Astrocyte of the cerebellum (primary cell): Measurements from ENCODE around the gene PIP5K1C.

Experiments used
- DNase-seq: peaks from one replicate; pipeline ENCODE4 v3.0.0-alpha.2; 2011; ENCODE audit warnings: low read depth
- H3K4me3 ChIP-seq: 2 replicates; pipeline ENCODE4 v1.5.1; 2011; ENCODE audit warnings: mild to moderate bottlenecking, low read depth, low read length, moderate library complexity
- CTCF ChIP-seq: IDR thresholded peaks from 2 replicates; pipeline ENCODE4 v1.5.1; 2012; ENCODE audit warnings: low read length, low read depth, moderate library complexity, mild to moderate bottlenecking; ENCODE audit errors: missing control alignments
- in situ Hi-C: cut with HindIII; loops from 2 replicates; pipeline ENCODE4 v1.10.0; 2017; ENCODE audit warnings: low sequenced_read_pairs

PIP5K1C gene

DNA sequence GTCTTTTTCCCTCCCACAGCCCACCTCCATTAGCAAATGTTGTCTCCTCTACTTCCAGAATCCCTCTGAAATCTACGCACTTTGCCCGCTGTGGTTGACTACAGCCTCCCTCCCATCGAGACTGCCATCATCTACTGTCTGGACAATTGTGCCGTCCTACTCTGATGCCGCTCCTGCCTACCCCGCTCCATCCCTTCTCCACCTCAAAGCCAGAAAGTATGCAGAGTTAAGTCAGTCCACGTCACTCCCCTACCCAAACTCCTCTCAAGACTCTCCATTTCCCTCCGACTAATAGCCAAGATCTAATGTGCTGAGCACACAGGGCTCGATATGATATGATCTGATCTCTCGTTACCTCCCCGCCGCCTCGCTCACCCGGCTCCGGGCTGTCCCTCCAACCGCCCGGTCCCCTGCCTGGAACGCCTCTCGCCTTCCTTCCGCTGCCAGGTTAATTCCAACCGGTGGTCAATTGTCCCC is 74.2 kb downstream of the PIP5K1C start:
- no peak for TF ChIP-seq CTCF
- in situ Hi-C loops: no loop called here
- H3K4me3 ChIP-seq: peak overlapping the region; percentile 94
- DNase-seq: no peak

DNA sequence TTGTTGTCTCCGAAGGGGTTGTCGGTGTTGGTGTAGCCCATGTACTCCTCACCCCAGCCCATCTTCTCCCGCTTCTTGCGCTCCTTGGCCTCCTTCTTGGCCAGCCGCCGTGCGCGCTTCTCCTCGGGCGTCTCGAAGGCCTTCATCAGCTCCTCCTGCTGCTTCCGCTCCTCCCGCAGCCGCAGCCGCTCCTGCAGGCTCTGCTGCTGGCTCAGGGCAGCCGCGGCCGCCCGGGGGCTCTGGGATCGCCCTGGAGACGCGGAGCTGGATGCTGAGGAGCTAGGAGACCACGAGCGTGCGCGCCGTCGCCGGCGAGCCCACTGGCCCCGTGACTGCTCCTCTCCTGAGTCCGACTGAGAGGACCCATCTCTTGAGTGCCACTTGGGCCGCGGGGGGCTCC is 76.6 kb downstream of the PIP5K1C start:
- no peak for DNase-seq
- H3K4me3 ChIP-seq: no peak overlapping the region
- no peak for TF ChIP-seq CTCF
- in situ Hi-C loops: loop anchor here (5.0 kb wide), 2 partner anchors 46 to 86 kb away; partner anchors contain the start of gene TEKTIP1

DNA sequence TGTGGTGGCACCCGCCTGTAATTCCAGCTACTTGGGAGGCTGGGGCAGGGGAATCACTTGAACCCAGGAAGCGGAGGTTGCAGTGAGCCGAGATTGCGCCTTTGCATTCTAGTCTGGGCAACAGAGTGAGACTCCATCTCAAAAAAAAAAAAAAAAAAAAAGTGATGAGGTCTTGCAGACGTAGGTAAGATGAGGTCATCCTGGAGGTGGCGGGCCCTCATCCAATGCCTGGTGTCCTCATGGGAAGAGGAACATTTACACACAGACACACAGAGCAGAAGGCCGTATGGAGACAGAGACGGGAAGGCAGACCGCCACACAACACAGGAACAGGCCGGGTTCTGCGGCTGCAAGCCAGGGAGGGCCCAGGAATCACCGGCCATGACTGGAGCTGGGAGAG is 78.0 kb downstream of the PIP5K1C start:
- no peak for DNase-seq
- H3K4me3 ChIP-seq: no peak overlapping the region
- TF ChIP-seq CTCF: no peak
- in situ Hi-C loops: loop anchor here (5.0 kb wide), 2 partner anchors 45 to 85 kb away; partner anchors contain the start of gene TEKTIP1

DNA sequence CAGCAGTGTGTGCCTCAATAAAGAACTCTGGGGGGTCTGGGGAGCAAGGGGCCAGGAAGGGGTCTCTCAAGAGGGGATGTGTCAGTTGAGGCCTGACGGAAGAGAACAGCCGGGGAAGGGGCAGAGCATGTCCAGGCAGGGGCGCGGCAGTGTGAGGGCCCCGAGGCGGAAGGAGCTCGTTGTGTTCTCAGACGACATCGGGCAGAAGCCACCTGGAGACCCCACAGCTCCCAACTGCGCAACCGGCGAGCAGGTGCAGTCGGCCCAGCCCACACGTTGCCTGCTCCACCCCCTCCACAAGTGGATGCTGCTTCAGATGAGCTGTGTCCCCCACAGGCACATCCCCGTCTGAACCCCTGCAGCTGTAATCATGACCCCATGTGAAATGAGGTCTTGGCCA is 78.6 kb downstream of the PIP5K1C start:
- in situ Hi-C loops: loop anchor here (5.0 kb wide), 2 partner anchors 44 to 84 kb away; partner anchors contain the start of gene TEKTIP1
- no peak for TF ChIP-seq CTCF
- no peak overlapping the region for H3K4me3 ChIP-seq
- no peak for DNase-seq

- H3K4me3 ChIP-seq: no peak overlapping the region
- no peak for TF ChIP-seq CTCF
- DNase-seq: no peak
- in situ Hi-C loops: loop anchor here (5.0 kb wide), 2 partner anchors 44 to 84 kb away; partner anchors contain the start of gene TEKTIP1
These were observed 79.3 kb downstream of the PIP5K1C start for GRCh38 chr19:3620817-3621547.

DNA sequence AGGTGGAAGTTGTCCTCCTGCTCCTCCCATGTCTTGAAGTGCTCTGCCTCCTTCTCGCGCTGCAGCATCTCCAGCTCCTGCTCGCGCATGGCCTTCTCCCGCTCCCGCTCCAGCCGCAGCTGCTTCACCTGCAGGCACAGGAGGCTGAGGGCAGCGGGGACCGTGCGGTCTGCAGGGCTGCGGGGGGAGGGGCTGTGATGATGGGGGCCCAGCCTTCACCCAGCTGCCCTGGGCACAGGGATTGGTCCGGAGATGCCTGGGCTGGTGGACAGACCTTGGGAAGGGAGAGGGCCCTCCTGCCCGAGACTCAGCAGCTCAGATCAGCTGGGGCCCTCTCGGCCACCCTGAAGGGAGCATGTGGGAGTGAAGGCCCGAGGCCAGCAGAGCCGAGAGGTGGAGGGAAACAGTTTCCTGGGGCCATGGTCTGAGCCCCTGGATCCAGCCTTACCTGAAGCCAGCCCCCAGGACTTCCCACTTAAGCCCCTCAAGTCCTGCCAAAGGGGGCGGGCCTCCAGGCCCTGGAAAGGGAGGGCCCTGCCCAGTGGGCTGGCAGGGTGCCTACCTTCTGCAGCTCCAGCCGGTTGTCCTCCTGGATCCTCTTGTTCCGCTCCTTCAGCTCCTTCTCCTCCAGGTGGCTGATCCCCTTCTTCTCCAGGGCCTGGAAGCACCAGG is 80.0 kb downstream of the PIP5K1C start:
- TF ChIP-seq CTCF: no peak
- in situ Hi-C loops: loop anchor here (5.0 kb wide), 2 partner anchors 43 to 83 kb away; partner anchors contain the start of gene TEKTIP1
- H3K4me3 ChIP-seq: no peak overlapping the region
- no peak for DNase-seq
